Activated T-helper 2 cell treated with anti-CD3 and anti-CD28 coated beads, Interferon-gamma antibody, Interleukin-2, Interleukin-4, amounts not matched to agents 10 μg/mL and 5 μg/mL and 100 μg/mL, durations not matched to agents 14 hours and 24 hours and 36 hours (primary cell): Measurements from ENCODE around the gene DDTL. TPM values are rescaled to one million over a fixed set of nuclear protein-coding genes. Genes with fewer than 3 reads are reported as not detected.

ENCODE experiments used
- DNase-seq: peaks from one replicate; pipeline ENCODE4 v3.0.0; 2021; ENCODE audit warnings: low spot score
- H3K27ac Mint-ChIP-seq: one replicate; pipeline ENCODE4 v1.8.0; 2021; ENCODE audit warnings: mixed read lengths
- H3K27me3 Mint-ChIP-seq: one replicate; pipeline ENCODE4 v1.8.0; 2021; ENCODE audit warnings: low read depth, mixed read lengths
- H3K36me3 Mint-ChIP-seq: one replicate; pipeline ENCODE4 v1.8.0; 2021; ENCODE audit warnings: low read depth, mixed read lengths
- H3K4me1 Mint-ChIP-seq: one replicate; pipeline ENCODE4 v1.8.0; 2021; ENCODE audit warnings: low read depth, mixed read lengths
- H3K4me3 Mint-ChIP-seq: one replicate; pipeline ENCODE4 v1.8.0; 2021; ENCODE audit warnings: low read depth, mild to moderate bottlenecking, moderate library complexity, mixed read lengths
- H3K9me3 Mint-ChIP-seq: one replicate; pipeline ENCODE4 v1.8.0; 2021; ENCODE audit warnings: mixed read lengths
- intact Hi-C: fragments of 100-400 bp; cut with micrococcal nuclease; formaldehyde crosslinking; loops from one replicate; pipeline ENCODE4 v1.15.1; 2023
- total RNA-seq: library from RNA; stranded (reverse); gene quantifications from 2 replicates; pipeline ENCODE4 v1.2.3, GENCODE V29; 2022

DDTL gene
- total RNA-seq, 1 donor from 2014 or later = 4.4 TPM

DNA sequence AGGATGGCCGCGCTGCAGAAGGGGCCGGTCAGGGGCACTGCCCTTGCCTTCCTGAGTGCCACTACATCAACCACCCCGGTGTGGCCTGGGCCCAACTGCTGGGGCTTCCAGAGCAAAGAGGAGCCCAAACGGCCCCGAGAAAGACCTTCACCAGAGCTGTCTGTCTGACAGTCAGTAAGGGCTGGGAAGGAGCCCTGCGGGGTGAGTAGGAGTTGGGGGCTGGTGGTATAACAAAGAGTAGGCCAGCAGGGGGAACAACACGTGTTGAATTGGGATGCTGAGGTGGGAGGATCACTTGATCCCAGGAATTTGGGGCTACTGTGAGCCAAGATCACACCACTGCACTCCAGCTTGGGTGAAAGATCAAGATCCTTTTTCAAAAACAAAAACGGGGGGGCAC is 34.6 kb downstream of the DDTL start:
- H3K4me3 Mint-ChIP-seq = no peak overlapping the region
- no peaks in the 10 kb centered on the region for H3K36me3 Mint-ChIP-seq
- H3K27me3 Mint-ChIP-seq = peaks cover 10% of the 10 kb centered on the region
- no peak for DNase-seq
- no peaks in the 10 kb centered on the region for H3K9me3 Mint-ChIP-seq
- peaks cover 4% of the 10 kb centered on the region for H3K4me1 Mint-ChIP-seq
- no peak overlapping the region for H3K27ac Mint-ChIP-seq
- intact Hi-C loops = no loop called here

DNA sequence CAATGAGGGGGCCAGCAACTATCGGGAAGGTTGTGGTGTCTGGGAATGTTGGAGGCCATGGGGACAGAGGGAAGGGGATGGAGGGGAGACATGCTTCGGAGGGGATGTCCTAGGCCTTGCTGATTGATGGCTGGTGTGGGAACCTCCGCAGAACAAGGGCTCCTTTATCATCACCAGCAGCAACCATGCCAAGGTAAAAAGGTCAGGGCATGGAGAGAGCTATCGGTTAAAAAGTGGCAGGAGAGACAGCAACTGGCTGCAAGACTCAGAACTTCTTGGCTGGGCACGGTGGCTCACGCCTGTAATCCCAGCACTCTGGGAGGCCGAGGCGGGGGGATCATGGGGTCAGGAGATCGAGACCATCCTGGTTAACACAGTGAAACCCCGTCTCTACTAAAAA is 35.6 kb downstream of the DDTL start:
- no peak overlapping the region for H3K27ac Mint-ChIP-seq
- no peaks in the 10 kb centered on the region for H3K36me3 Mint-ChIP-seq
- H3K4me1 Mint-ChIP-seq = peaks cover 4% of the 10 kb centered on the region
- no peak overlapping the region for H3K4me3 Mint-ChIP-seq
- intact Hi-C loops = no loop called here
- DNase-seq = no peak
- peaks cover 6% of the 10 kb centered on the region for H3K27me3 Mint-ChIP-seq
- no peaks in the 10 kb centered on the region for H3K9me3 Mint-ChIP-seq

DNA sequence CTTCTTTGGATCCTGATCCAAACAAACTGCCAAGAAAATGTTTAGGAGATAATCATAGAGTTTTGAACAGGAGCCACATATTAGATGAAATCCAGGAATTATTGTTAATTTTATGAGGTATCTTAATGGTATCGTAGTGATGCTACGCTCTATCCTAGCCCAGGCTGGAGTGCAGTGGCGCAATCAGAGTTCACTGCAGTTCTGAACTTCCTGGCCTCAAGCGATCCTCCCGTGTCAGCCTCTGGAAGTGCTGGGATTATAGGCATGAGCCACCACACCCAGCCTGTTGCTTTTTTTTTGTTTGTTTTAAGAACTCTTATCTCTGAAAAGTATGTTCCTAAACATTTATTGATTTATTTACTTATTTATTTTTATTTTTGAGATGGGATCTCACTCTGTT is 36.2 kb downstream of the DDTL start:
- H3K36me3 Mint-ChIP-seq = no peaks in the 10 kb centered on the region
- no peak overlapping the region for H3K27ac Mint-ChIP-seq
- no peaks in the 10 kb centered on the region for H3K9me3 Mint-ChIP-seq
- H3K4me3 Mint-ChIP-seq = no peak overlapping the region
- peaks cover under 1% of the 10 kb centered on the region for H3K4me1 Mint-ChIP-seq
- DNase-seq = no peak
- H3K27me3 Mint-ChIP-seq = peaks cover 2% of the 10 kb centered on the region
- intact Hi-C loops = no loop called here

DNA sequence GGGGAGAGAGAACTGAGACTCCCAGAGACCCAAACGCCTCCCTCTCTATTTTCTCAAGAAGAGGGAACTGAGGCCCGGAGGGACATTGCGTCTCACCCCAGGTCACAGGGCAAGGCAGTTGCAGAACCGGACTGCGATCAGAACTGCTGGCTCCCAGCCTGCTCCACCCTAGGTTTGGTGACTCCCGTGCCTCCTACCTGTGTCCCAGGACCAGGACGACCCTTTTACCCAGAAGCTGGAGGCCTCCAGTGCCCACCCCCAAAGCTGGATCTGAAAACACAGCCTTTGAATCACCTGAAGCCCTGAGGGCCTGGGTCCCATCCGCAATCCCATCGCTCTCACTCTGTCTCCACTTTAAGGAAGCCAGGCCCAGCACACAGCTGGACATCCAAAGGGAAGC is 37.2 kb downstream of the DDTL start:
- Mint-ChIP-seq H3K4me1 (no peaks in the 10 kb centered on the region), H3K4me3 (no peak overlapping the region), H3K36me3 (no peaks in the 10 kb centered on the region), H3K9me3 (no peaks in the 10 kb centered on the region), H3K27ac (no peak overlapping the region), H3K27me3 (peaks cover 2% of the 10 kb centered on the region)
- DNase-seq = no peak
- intact Hi-C loops = no loop called here

DNA sequence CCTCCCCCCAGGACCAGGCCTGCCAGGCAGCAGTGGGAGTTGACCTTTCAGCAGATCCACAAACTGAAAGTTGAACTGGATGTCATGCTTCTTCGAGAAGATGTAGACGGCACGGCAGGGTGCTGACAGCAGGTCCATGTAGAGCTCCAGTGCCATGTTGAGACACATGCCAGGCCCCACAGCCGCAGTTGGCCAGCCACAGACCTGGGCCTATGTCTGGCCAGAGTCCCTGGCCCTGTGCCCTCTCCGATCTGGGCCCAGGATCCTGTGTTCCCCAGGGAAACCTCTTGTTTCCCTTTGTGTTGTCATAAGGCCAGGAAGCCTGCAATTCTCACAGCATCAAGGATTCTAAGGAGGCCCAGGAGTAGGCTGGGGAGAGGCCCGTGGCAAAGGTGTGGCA is 38.5 kb downstream of the DDTL start, which contains the start of gene GSTT4:
TSS of gene GSTT4 (minus strand) at position 253 of the 400 bp plus-strand sequence. CDS start at position 156, 97 bp downstream.
- H3K36me3 Mint-ChIP-seq = no peaks in the 10 kb centered on the region
- H3K9me3 Mint-ChIP-seq = no peaks in the 10 kb centered on the region
- no peak within 1 kb of the TSS for H3K4me3 Mint-ChIP-seq
- no peak within 1 kb of the TSS for H3K27ac Mint-ChIP-seq
- peaks cover 2% of the 10 kb centered on the region for H3K4me1 Mint-ChIP-seq
- DNase-seq = no peak
- intact Hi-C loops = no loop called here
- peaks cover 2% of the 10 kb centered on the region for H3K27me3 Mint-ChIP-seq

DNA sequence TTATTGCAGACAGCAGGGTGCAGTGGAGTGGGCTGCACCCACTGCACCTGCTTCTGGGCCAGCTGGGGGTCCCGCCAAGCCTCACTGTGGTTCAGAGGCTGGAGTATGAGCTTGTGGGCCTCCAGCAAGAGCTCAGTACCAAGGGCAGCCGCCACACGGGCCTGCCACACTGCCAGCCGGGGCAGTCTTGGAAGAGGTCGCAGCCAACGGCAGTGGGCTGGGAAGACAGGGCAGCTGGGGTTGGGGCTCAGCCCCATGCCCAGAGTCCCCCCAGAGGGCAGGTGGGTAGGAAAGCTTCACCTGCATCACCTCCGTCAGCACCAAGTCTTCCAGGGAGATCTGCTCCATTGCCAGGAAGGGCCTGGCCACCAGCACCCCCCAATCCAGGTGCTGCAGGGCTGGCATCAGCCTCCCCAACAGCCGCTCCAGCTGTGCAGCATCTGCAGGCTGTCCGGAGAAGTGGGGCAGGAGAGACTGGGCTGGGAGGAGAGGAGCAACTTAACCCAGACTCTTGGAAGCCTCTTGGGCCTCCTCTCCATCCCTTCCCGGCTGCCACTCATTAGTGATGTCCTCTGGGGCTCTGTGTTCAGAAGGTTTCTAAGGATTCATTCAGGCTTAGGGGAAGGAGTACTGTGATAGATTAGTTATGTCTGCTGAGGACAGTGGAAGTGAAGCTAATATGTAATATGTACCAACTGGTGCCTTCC is 39.7 kb downstream of the DDTL start:
- Mint-ChIP-seq H3K36me3 (no peaks in the 10 kb centered on the region), H3K4me1 (peaks cover 4% of the 10 kb centered on the region), H3K27ac (no peak overlapping the region), H3K27me3 (peaks cover 2% of the 10 kb centered on the region), H3K4me3 (no peak overlapping the region), H3K9me3 (no peaks in the 10 kb centered on the region)
- intact Hi-C loops = no loop called here
- DNase-seq = no peak

DNA sequence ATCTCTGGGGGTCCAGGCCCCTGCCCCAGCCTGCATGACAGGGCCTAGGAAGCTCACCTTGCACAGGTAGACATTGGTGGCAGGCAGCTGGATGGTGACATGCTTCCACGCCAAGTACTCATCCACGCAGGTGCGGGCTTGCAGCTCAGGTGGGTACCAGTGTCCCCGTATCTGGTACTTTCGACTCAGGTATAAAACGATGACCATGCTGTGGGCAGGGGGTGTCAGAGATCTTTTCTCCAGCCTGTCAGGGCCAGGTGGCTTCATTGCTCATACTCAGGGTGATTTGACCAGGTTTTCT is 40.2 kb downstream of the DDTL start:
- Mint-ChIP-seq H3K27me3 (peaks cover 2% of the 10 kb centered on the region), H3K4me3 (no peak overlapping the region)

DNA sequence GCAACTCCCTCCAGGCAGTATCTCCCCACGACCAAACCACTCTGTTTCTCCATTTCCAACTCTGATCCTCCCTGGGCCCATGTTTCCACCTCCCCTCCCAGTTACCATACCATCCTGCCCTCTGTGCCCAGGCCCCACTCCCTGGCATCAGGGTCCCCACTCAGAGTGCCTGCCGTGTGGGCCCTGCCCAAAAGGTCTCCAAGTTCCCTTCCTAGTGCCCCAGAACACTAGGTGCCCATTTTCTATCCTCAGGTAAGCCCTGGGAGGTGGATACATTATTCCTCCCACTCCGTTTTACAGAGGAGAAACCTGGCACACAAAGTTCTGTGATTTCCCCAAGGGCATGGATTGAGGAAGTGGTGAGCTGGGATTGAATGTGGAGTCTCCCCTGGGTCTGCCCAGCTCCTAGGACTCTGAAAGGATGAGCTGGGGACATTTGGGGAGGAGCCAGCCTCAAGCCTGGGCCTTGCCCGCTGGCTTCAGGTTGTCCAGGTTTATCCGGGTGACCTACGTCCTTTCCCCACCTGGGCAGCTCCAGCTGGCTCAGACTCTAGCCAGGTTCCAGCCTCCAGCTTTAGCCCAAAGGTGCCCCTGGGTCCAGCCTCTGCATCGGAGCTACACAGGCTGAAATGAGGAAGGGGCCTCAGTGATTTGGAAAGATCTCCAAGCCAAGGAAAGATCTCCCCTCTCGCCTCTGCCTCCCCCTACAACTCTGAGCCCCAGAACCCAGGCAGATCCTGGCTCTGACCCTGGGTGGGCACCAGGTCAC is 40.7 kb downstream of the DDTL start:
- Mint-ChIP-seq H3K4me3 (no peak overlapping the region), H3K27me3 (no peaks in the 10 kb centered on the region), H3K9me3 (no peaks in the 10 kb centered on the region), H3K4me1 (peaks cover 7% of the 10 kb centered on the region), H3K27ac (no peak overlapping the region), H3K36me3 (no peaks in the 10 kb centered on the region)
- no peak for DNase-seq
- intact Hi-C loops = no loop called here

More for the DNA sequence above, 40.2 kb downstream of the DDTL start:
- Mint-ChIP-seq H3K9me3 (no peaks in the 10 kb centered on the region), H3K27ac (no peak overlapping the region), H3K36me3 (no peaks in the 10 kb centered on the region), H3K4me1 (peaks cover 4% of the 10 kb centered on the region)
- no peak for DNase-seq
- intact Hi-C loops = no loop called here

DNA sequence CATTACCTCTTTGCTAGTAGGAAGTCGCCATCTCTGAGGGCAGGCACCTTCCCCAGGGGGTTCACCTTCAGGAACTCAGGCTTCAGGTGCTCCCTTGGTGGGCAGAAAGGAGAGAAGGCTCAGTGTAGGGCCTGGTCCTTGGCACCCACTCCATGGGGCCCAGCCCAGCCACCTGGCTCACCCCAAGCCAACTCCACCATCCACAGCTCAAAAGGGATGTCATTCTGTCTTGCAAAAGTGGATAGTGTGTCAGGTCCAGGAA is 41.3 kb downstream of the DDTL start:
- intact Hi-C loops = no loop called here
- no peak overlapping the region for H3K27ac Mint-ChIP-seq
- H3K4me3 Mint-ChIP-seq = no peak overlapping the region
- DNase-seq = no peak
- H3K27me3 Mint-ChIP-seq = no peaks in the 10 kb centered on the region
- H3K9me3 Mint-ChIP-seq = no peaks in the 10 kb centered on the region
- peaks cover 7% of the 10 kb centered on the region for H3K4me1 Mint-ChIP-seq
- H3K36me3 Mint-ChIP-seq = no peaks in the 10 kb centered on the region

DNA sequence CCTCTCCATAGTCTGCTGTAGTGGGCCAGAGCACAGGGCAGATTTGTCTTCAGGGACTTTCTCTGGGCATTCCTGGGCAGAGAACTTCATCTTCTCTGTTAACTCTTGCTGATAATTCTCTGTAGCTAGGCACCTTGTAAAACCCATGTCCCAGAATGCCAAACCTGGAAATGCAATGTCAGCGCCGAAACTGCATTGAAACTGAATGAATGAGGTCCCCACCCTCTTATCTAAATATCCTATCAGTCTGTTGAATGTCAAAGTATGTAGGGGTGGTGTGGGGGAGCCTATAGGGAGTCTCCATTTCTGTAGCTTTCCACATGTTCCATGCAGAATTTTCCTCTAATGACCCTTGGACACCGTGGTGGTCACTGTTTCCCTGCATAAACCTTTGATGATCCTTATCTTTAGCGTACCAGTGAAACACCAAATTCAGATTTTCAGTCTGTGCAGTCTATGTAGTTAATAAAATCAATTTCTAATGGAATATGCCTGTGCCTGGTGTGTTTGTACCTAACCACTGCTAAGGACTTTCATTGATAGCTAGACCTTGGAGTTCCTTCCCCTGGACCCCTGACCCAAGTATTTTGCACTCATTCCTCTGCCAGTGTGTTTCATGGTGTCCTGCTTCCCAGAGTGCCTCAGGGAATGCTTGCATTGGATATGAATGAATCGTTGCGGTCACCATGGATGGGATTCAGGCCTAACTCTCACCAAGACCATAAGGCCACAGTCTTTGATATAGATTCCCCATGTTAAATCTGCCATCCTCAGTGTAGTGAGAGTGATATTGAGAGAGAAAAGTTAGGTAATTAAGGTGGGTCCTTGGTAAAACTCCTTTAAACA is 41.9 kb downstream of the DDTL start:
- intact Hi-C loops = no loop called here

DNA sequence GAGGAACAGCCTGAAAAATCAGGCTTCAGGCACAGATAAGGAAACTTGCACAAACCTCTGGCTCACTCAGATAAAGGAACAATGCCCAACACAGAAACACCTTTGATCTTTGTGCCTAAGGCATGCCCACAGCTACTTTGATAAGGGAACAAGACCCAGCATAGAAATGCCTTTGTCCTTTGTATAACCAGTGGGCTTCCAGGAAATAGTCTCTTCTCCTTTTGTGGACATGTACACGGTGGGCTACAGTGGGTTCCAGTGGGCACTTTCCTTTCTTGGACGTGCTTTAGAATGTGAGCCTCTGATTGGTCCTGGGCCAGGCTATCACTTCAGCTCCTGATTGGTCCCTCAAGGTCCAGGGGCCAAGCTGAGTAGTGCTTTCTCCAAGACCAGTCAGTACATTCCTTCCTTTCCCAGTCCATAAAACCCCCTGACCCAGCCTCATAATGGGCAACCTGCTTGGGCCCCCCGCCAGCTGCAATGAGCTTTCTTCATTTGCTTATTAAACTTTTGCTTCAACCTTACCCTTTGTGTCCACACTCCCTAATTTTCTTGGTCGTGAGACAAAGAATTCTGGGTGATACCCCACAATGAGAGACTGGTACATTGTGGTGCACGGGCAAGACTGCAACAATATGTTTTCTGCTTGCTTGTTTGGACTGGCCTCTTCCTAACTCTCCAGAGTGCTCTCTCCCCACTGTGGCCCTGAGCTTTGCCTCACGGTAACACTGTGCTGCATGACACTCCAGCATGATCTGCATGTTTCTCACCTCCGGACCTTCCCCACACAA is 42.7 kb downstream of the DDTL start:
- no peaks in the 10 kb centered on the region for H3K9me3 Mint-ChIP-seq
- peaks cover 14% of the 10 kb centered on the region for H3K4me1 Mint-ChIP-seq
- peaks cover 8% of the 10 kb centered on the region for H3K36me3 Mint-ChIP-seq
- intact Hi-C loops = loop anchor here (10.0 kb wide), 1 partner anchor 145 kb away; no protein-coding TSS in a partner anchor
- no peak for DNase-seq
- H3K27me3 Mint-ChIP-seq = no peaks in the 10 kb centered on the region
- H3K4me3 Mint-ChIP-seq = peak overlapping the region; percentile 20
- H3K27ac Mint-ChIP-seq = peak overlapping the region; percentile 5

More for the DNA sequence above, 41.9 kb downstream of the DDTL start:
- H3K9me3 Mint-ChIP-seq = no peaks in the 10 kb centered on the region
- no peak overlapping the region for H3K4me3 Mint-ChIP-seq
- H3K36me3 Mint-ChIP-seq = peaks cover 3% of the 10 kb centered on the region
- H3K4me1 Mint-ChIP-seq = peaks cover 10% of the 10 kb centered on the region
- H3K27ac Mint-ChIP-seq = no peak overlapping the region
- H3K27me3 Mint-ChIP-seq = no peaks in the 10 kb centered on the region
- DNase-seq = no peak

DNA sequence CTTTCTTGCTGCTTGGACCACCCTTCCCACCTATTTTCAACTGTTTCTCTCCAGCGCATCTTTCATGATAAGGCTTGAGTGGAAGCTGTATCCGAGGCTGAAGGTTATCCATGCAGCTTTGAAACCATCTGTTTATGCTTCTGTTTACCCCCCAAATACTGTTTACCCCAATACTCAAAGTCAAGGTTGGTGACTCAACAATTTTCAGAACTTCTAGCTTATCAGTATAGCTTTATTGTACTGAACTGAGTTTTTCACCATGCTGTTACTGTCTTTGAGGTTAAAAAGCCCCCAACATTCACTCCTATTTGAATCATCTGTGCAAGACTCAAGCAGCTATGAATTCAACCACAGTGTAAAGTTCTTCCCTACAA is 43.3 kb downstream of the DDTL start:
- DNase-seq = no peak
- Mint-ChIP-seq H3K36me3 (peaks cover 11% of the 10 kb centered on the region), H3K9me3 (no peaks in the 10 kb centered on the region), H3K4me3 (peak overlapping the region; percentile 44), H3K27ac (peak overlapping the region; percentile 26), H3K4me1 (peaks cover 17% of the 10 kb centered on the region), H3K27me3 (no peaks in the 10 kb centered on the region)
- intact Hi-C loops = loop anchor here (10.0 kb wide), 1 partner anchor 145 kb away; no protein-coding TSS in a partner anchor
